ENCODE measurements around the gene NTN1. TPM values are rescaled to one million over a fixed set of nuclear protein-coding genes. Genes with fewer than 3 reads are reported as not detected.

Gene NTN1
- total and polyA plus RNA-seq, 2 of the 4 experiments (the other 2 are of a cell fraction): under 0.01 to 0.07 TPM

GRCh38 chr17:9057310-9057709, 36.0 kb downstream of the NTN1 start:
- H4K8ac ChIP-seq (ENCODE audit: low read depth in 2 of 2, low read length in 2 of 2): no peak overlapping the region
- H3K27me3 ChIP-seq (ENCODE audit: control insufficient read depth, insufficient read depth, low read length): no peaks in the 10 kb centered on the region
- H2BK5ac ChIP-seq (ENCODE audit: low read depth, low read length, poor library complexity, severe bottlenecking): no peak overlapping the region
- no peak overlapping the region for H2AK9ac ChIP-seq (replicated peaks; ENCODE audit: low read depth, low read length, poor library complexity)
- BruUV-seq (replicated peaks): no TSS peak
- peaks cover 8% of the 10 kb centered on the region for H3K9me3 ChIP-seq (ENCODE audit: control insufficient read depth, insufficient read depth, low read length)
- POLR2A ChIA-PET (ENCODE audit: unreplicated experiment): no interaction called here
- no peak overlapping the region for H3K27ac ChIP-seq (ENCODE audit: insufficient read depth, low read length)
- H2BK20ac ChIP-seq (ENCODE audit: low read depth, low read length): no peak overlapping the region
- H3K9ac ChIP-seq (ENCODE audit: low read depth, low read length): no peak overlapping the region
- H3K4me3 ChIP-seq (ENCODE audit: insufficient read depth, low read depth, low read length): no peak overlapping the region
- H3K4me1 ChIP-seq (ENCODE audit: control insufficient read depth, insufficient read depth, low read length): no peaks in the 10 kb centered on the region
- no peak overlapping the region for H3K23ac ChIP-seq (ENCODE audit: low read depth, low read length)
- no peak overlapping the region for H3K4me2 ChIP-seq (ENCODE audit: low read depth, low read length)
- H2AFZ ChIP-seq (replicated peaks; ENCODE audit: low read length, poor library complexity): no peak overlapping the region
- H4K5ac ChIP-seq (ENCODE audit: low read depth, low read length): no peak overlapping the region
- TF ChIP-seq FOS (IDR thresholded peaks at IDR 0.05; ENCODE audit: low read depth, low read length) (no peak), MXI1 (IDR thresholded peaks at IDR 0.05; ENCODE audit: borderline replicate concordance, low read depth, low read length) (no peak), POLR2A (IDR thresholded peaks at IDR 0.05; ENCODE audit: low read depth, low read length) (no peak), CEBPB (IDR thresholded peaks at IDR 0.05; ENCODE audit: low read depth, low read length) (no peak), RCOR1 (IDR thresholded peaks at IDR 0.05; ENCODE audit: insufficient replicate concordance, low read length) (no peak), RAD21 (IDR thresholded peaks at IDR 0.05; ENCODE audit: low read length) (no peak), BHLHE40 (IDR thresholded peaks at IDR 0.05; ENCODE audit: low read depth, low read length) (no peak), NFE2L2 (IDR thresholded peaks at IDR 0.05; ENCODE audit: low read depth, low read length) (no peak), MAZ (IDR thresholded peaks at IDR 0.05; ENCODE audit: borderline replicate concordance, low read depth, low read length) (no peak)
- TF ChIP-seq, protein P1, sequence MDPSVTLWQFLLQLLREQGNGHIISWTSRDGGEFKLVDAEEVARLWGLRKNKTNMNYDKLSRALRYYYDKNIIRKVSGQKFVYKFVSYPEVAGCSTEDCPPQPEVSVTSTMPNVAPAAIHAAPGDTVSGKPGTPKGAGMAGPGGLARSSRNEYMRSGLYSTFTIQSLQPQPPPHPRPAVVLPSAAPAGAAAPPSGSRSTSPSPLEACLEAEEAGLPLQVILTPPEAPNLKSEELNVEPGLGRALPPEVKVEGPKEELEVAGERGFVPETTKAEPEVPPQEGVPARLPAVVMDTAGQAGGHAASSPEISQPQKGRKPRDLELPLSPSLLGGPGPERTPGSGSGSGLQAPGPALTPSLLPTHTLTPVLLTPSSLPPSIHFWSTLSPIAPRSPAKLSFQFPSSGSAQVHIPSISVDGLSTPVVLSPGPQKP (IDR thresholded peaks at IDR 0.05; ENCODE audit: borderline replicate concordance, low read depth, low read length): no peak
- CTCF ChIA-PET: no interaction called here
- no peak overlapping the region for H3K14ac ChIP-seq (replicated peaks; ENCODE audit: low read depth, low read length)
- intact Hi-C loops (cut with micrococcal nuclease) (no loop called here), dilution Hi-C loops (cut with HindIII; ENCODE audit: low sequenced_read_pairs, unreplicated experiment) (no loop called here), in situ Hi-C loops (cut with MboI; ENCODE audit: low sequenced_read_pairs) (no loop called here)
- no peak overlapping the region for H3K4ac ChIP-seq (ENCODE audit: low read depth, low read length)
- 20% methylated on average over 2 of the region's 7 CpGs; no CpG with 5 or more reads in 1 of the 2 experiments for WGBS, 2 experiments (ENCODE audit: extremely low coverage in 2 of 2, insufficient read length in 1 of 2)
- DNase-seq (no peak), ATAC-seq (ENCODE audit: low read depth) (no peak)
- H2BK15ac ChIP-seq (ENCODE audit: low read depth, low read length): no peak overlapping the region
- no peak overlapping the region for H3K18ac ChIP-seq (ENCODE audit: low read depth, low read length)
- H3K79me1 ChIP-seq (ENCODE audit: low read depth in 1 of 2, low read length in 2 of 2): no peaks in the 10 kb centered on the region
- no peaks in the 10 kb centered on the region for H3K9me1 ChIP-seq (ENCODE audit: insufficient read depth, low read length)
- H3K56ac ChIP-seq (ENCODE audit: extremely low read depth, insufficient read depth, low read length): no peak overlapping the region
- no peak overlapping the region for H4K91ac ChIP-seq (ENCODE audit: insufficient read depth, low read depth, low read length)
- H3K36me3 ChIP-seq (ENCODE audit: control insufficient read depth, insufficient read depth, low read length): no peaks in the 10 kb centered on the region
- no peak overlapping the region for H2AK5ac ChIP-seq (ENCODE audit: low read depth, low read length)
- H4K20me1 ChIP-seq (ENCODE audit: insufficient read depth, low read length): no peaks in the 10 kb centered on the region
- no peak overlapping the region for H2BK120ac ChIP-seq (ENCODE audit: low read depth, low read length)
